ENCODE data around the gene PPME1. TPM values are rescaled to one million over a fixed set of nuclear protein-coding genes. Genes with fewer than 3 reads are reported as not detected.

PPME1 gene
- total RNA-seq, 1 donor from 2014 or later = 46.8 TPM

DNA sequence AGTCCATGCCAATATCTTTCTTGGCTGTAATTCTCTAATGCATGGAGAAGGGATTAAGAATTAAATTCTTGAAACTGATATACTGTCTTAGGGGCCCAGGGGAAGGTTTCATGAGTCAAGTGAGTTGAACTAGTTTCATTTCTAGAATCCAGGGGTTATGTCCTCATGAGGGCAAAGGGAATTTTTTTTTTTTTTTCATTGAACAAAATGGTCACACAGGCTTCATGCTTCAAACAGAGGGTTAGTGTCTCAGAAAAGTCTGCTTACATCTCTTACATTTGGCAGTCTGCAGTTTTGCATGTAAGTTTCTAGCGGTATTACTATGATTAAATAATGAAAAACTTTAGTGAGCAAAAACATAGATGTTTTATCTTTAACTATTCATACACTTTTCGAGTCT, 32.9 kb downstream of the PPME1 start:
- H3K4me3 ChIP-seq (ENCODE audit: low read depth, low read length) = no peak overlapping the region
- TF ChIP-seq, protein P1, sequence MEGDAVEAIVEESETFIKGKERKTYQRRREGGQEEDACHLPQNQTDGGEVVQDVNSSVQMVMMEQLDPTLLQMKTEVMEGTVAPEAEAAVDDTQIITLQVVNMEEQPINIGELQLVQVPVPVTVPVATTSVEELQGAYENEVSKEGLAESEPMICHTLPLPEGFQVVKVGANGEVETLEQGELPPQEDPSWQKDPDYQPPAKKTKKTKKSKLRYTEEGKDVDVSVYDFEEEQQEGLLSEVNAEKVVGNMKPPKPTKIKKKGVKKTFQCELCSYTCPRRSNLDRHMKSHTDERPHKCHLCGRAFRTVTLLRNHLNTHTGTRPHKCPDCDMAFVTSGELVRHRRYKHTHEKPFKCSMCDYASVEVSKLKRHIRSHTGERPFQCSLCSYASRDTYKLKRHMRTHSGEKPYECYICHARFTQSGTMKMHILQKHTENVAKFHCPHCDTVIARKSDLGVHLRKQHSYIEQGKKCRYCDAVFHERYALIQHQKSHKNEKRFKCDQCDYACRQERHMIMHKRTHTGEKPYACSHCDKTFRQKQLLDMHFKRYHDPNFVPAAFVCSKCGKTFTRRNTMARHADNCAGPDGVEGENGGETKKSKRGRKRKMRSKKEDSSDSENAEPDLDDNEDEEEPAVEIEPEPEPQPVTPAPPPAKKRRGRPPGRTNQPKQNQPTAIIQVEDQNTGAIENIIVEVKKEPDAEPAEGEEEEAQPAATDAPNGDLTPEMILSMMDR (conservative IDR thresholded peaks at IDR 0.05; ENCODE audit: low read depth, low read length) = no peak

DNA sequence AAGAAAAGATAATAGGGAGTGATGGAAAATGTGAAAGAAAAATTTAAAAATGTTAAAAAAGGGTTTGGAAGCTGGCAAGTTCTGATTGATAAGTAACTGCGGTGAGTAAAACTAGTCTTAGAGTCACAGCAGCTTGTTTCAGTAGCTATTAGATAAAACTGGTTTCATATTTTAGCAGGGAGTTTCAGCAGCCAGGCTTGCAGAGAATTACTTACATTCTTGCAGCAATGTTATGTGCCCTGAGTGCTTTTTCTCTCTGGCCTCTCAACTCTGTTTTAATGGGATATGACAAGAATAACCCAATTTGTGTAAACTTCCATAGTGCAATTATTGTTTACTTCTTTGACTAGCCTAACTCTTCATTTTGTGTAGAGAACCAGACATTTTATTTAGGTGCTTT, 33.6 kb downstream of the PPME1 start:
- H3K4me3 ChIP-seq (ENCODE audit: low read depth, low read length) = no peak overlapping the region
- DNase-seq (ENCODE audit: low read depth) = no peak
- TF ChIP-seq, protein P1 (conservative IDR thresholded peaks at IDR 0.05; ENCODE audit: low read depth, low read length) = no peak

More for the DNA sequence above, 32.9 kb downstream of the PPME1 start:
- no peak for DNase-seq (ENCODE audit: low read depth)

DNA sequence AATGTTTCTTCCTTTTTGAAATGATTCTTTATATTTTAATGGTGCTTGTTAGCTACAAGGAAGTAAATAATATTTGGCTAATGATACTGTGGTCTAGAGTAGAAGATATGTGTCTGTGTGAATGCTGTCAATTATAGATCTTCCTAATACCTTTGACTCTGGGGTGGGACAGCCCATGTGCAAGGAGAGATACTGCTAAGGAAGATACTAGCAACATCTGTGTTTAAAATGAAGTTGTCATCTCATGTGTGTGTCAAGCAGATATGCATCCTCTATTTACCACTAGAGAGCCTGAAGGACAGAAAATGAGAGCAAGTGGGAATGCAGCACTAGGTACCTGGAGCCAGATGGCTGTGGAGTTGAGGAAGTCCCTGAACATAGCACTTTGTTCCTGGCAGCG, 34.1 kb downstream of the PPME1 start:
- no peak overlapping the region for H3K4me3 ChIP-seq (ENCODE audit: low read depth, low read length)
- TF ChIP-seq, protein P1 (conservative IDR thresholded peaks at IDR 0.05; ENCODE audit: low read depth, low read length) = no peak
- no peak for DNase-seq (ENCODE audit: low read depth)

DNA sequence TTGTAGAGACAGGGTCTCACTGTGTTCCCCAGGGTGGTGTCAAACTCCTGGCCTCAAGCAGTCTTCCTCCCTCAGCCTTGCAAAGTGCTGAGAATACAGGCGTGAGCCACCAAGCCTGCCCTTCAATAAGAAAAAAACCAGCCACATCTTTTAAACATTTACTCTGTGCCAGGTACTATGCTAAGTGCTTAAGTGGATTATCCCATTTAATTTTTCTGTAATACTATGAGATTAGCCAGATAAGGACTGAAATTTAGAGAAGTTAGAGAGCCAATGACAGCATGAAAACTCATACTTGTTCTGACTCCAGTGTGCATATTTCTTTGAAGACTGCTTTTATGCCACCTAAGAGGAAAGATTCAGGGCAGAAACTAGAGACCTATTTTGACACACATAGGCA, 35.7 kb downstream of the PPME1 start:
- no peak for DNase-seq (ENCODE audit: low read depth)
- TF ChIP-seq, protein P1 (conservative IDR thresholded peaks at IDR 0.05; ENCODE audit: low read depth, low read length) = no peak
- H3K4me3 ChIP-seq (ENCODE audit: low read depth, low read length) = no peak overlapping the region

DNA sequence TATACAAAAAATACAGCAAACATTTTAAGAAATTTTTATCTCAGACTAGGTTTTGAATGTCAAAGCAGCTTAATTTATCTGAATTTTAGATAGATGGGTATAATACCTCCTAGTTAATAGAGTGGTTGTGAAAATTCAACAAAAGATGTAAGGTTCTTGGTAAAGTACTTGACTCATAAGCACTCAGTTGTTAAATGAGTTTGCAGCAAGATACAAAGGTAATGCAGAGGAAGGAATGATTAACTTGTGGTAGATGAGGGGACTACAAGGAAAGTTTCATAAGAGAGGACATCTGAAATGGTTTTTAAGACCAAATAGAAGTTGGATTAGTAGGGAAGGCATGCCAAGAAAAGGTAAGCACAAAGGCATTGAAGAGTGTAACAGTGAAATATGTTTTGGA, 37.4 kb downstream of the PPME1 start:
- DNase-seq (ENCODE audit: low read depth) = peak; percentile 57
- TF ChIP-seq, protein P1 (conservative IDR thresholded peaks at IDR 0.05; ENCODE audit: low read depth, low read length) = no peak
- no peak overlapping the region for H3K4me3 ChIP-seq (ENCODE audit: low read depth, low read length)

DNA sequence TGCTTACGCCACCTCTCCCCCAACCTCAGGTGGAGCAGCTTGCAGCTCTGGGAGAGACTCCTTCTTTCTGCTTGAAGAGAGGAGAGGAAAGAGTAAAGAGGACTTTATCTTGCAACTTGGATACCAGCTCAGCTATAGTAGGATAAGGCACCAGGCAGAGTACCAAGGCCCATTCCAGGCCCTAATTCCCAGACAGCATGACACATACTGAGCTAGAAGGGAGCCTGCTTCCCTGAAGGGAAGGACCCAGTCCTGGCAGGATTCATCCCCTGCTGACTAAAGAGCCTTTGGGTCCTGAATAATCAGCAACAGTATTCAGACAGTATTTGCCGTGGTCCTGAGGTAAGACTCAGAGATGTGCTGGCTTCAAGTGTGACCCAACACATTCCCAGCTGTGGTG, 41.4 kb downstream of the PPME1 start:
- no peak overlapping the region for H3K4me3 ChIP-seq (ENCODE audit: low read depth, low read length)
- DNase-seq (ENCODE audit: low read depth) = no peak
- TF ChIP-seq, protein P1 (conservative IDR thresholded peaks at IDR 0.05; ENCODE audit: low read depth, low read length) = no peak

DNA sequence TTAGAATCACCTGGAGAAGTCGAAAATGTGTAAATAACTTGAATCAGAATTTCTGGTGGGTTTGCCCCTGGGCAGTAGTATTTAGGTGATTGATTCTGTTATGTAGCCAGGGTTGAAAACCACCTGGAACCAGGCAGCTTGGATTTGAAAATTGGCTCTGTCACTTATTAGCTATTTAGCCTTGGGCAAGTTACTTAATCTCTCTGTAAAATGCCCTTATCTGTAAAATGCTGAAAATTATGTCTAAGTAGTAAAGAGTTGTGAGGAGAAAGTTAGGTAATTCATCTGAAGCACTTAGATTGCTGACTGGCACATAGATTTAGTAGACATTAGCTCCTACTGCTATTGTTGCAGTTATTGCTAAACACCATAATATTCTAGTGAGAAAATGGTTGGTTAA, 49.3 kb downstream of the PPME1 start:
- H3K4me3 ChIP-seq (ENCODE audit: low read depth, low read length) = no peak overlapping the region
- DNase-seq (ENCODE audit: low read depth) = peak; percentile 32
- TF ChIP-seq, protein P1 (conservative IDR thresholded peaks at IDR 0.05; ENCODE audit: low read depth, low read length) = no peak
